K562 (cell line): ENCODE results near the gene ZNF581. TPM values are rescaled to one million over a fixed set of nuclear protein-coding genes. Genes with fewer than 3 reads are reported as not detected.
A peak's percentile ranks its signal among the peaks of the same experiment; 100 is the strongest.

ENCODE experiments used
- ATAC-seq: fragments of 200-7000 bp; cut with Tn5 transposase; 3 replicates; pipeline ENCODE4 v1.9.1; 2020; ENCODE audit warnings: moderate library complexity
- BruUV-seq: library from RNA; stranded (reverse); fragments of 400-500 nt; replicated peaks from 2 replicates; lab custom pipeline; 2021; lab: Mats Ljungman, UMichigan
- CTCF ChIA-PET: fragments of 300-600 bp; formaldehyde crosslinking; extraction: SDS; loops from one replicate; lab custom pipeline; 2021; ENCODE audit warnings: low intra/inter-chr PET ratio; lab: Yijun Ruan, JAX
- POLR2A ChIA-PET: fragments of 300-600, 350-650 bp; sonication (Branson Sonifier 250); formaldehyde crosslinking; extraction: SDS; loops from one replicate; lab custom pipeline; 2021; ENCODE audit warnings: antibody characterized with exemption, inconsistent platforms; lab: Yijun Ruan, JAX
- DNase-seq, 4 experiments: peaks; one replicate each; pipeline versions ENCODE4 v3.0.0 to v3.0.0-alpha.2; 2011 to 2018; ENCODE audit warnings: low spot score in 3 of 4, mixed read lengths in 3 of 4; ENCODE audit errors: extremely low read depth in 1 of 4
- FAIRE-seq: peaks from 2 replicates; lab custom pipeline; 2011; peaks lifted over from hg19 to GRCh38; lab: Jason Lieb, UNC
- H2AFZ ChIP-seq: 2 replicates; pipeline ENCODE4 v1.6.0; 2011; ENCODE audit warnings: low read depth, low read length, control low read depth, inconsistent platforms
- H3K27ac ChIP-seq: fragments of 200-600 bp; 3 replicates; pipeline ENCODE4 v1.8.0; 2011; ENCODE audit warnings: low read depth, mild to moderate bottlenecking, control low read depth, inconsistent platforms, low read length, moderate library complexity, mixed read lengths; ENCODE audit errors: extremely low read depth
- H3K27me3 ChIP-seq, 2 experiments: fragments of 300-600 bp in 1 of 2; 2 replicates in 1 of 2; 3 replicates in 1 of 2; pipeline versions ENCODE4 v1.6.0 to v1.8.0; 2011; ENCODE audit warnings: inconsistent platforms in 2 of 2, low read length in 2 of 2, mild to moderate bottlenecking in 1 of 2, mixed read lengths in 1 of 2, moderate library complexity in 1 of 2; ENCODE audit not compliant: control insufficient read depth in 2 of 2, insufficient read depth in 2 of 2
- H3K36me3 ChIP-seq: fragments of 300-600 bp; 3 replicates; pipeline ENCODE4 v1.8.0; 2011; ENCODE audit warnings: mild to moderate bottlenecking, low read length, inconsistent platforms; ENCODE audit not compliant: control insufficient read depth, insufficient read depth
- H3K4me1 ChIP-seq, 2 experiments: fragments of 200-600 bp in 1 of 2; replicated peaks in 1 of 2; 2 replicates in 1 of 2; 3 replicates in 1 of 2; pipeline versions ENCODE4 v1.5.1 to v1.8.0; 2011; ENCODE audit warnings: inconsistent platforms in 2 of 2, low read length in 2 of 2, mild to moderate bottlenecking in 1 of 2, mixed read lengths in 1 of 2, moderate library complexity in 1 of 2; ENCODE audit not compliant: control insufficient read depth in 2 of 2, insufficient read depth in 2 of 2
- H3K4me2 ChIP-seq: 2 replicates; pipeline ENCODE4 v1.6.1; 2011; ENCODE audit warnings: low read length, control low read depth, inconsistent platforms, mixed read lengths; ENCODE audit not compliant: insufficient read depth
- H3K4me3 ChIP-seq: fragments of 200-600 bp; sonication (generic), shearing (Covaris generic); 2 replicates; pipeline ENCODE4 v1.5.1; 2016; ENCODE audit warnings: control low read depth, inconsistent platforms
- H3K79me2 ChIP-seq: fragments of 200-600 bp; 3 replicates; pipeline ENCODE4 v1.8.0; 2011; ENCODE audit warnings: low read length, inconsistent platforms; ENCODE audit not compliant: control insufficient read depth, insufficient read depth
- H3K9ac ChIP-seq, 2 experiments: 2 replicates each; pipeline versions ENCODE4 v1.6.0 to v1.6.1; 2011; ENCODE audit warnings: low read depth in 2 of 2, low read length in 2 of 2, control low read depth in 1 of 2, inconsistent platforms in 1 of 2, mild to moderate bottlenecking in 1 of 2, mixed read lengths in 1 of 2; ENCODE audit not compliant: insufficient read depth in 1 of 2
- H3K9me1 ChIP-seq: one replicate; pipeline ENCODE4 v1.6.0; 2011; ENCODE audit warnings: inconsistent platforms, mild to moderate bottlenecking, low read length, moderate library complexity; ENCODE audit not compliant: control insufficient read depth, insufficient read depth
- H3K9me3 ChIP-seq: replicated peaks from 2 replicates; pipeline ENCODE4 v1.5.1; 2011; ENCODE audit warnings: low read depth, low read length, inconsistent platforms; ENCODE audit not compliant: control insufficient read depth, insufficient read depth
- H4K20me1 ChIP-seq: replicated peaks from 2 replicates; pipeline ENCODE4 v1.6.1; 2011; ENCODE audit warnings: low read length, inconsistent platforms, mixed read lengths; ENCODE audit not compliant: control insufficient read depth, insufficient read depth
- DIDO1 ChIP-seq: fragments of 450-650 bp; IDR thresholded peaks from 2 replicates; pipeline ENCODE4 v1.6.1; 2016; ENCODE audit warnings: low read depth, missing biosample characterization, missing genetic modification characterization
- MED1 ChIP-seq: sonication (generic); formaldehyde crosslinking; IDR thresholded peaks from 2 replicates; pipeline ENCODE4 v1.8.1; 2023; ENCODE audit warnings: missing genetic modification reagents, borderline replicate concordance
- NR3C1 ChIP-seq: sonication (generic); formaldehyde crosslinking; IDR thresholded peaks from 2 replicates; pipeline ENCODE4 v1.8.1; 2022; ENCODE audit warnings: missing genetic modification reagents
- SP1 ChIP-seq: sonication (generic); formaldehyde crosslinking; IDR thresholded peaks from 2 replicates; pipeline ENCODE4 v1.8.1; 2022; ENCODE audit warnings: mild to moderate bottlenecking, missing genetic modification reagents
- ZC3H4 ChIP-seq: sonication (generic); formaldehyde crosslinking; IDR thresholded peaks from 2 replicates; pipeline ENCODE4 v1.9.0; 2021; ENCODE audit warnings: missing genetic modification reagents, borderline replicate concordance
- WGBS: fragments of 100-300 bp; shearing (Covaris generic); methylation state at CpG from one replicate; pipeline ENCODE4 v1.1.6; 2016; ENCODE audit warnings: low coverage, mixed read lengths; ENCODE audit not compliant: insufficient coverage; ENCODE audit errors: missing lambda C conversion rate; 5-methylcytosine and 5-hydroxymethylcytosine counted together
- in situ Hi-C: fragments of 300-500 bp; cut with MboI; formaldehyde crosslinking; loops from 4 replicates; pipeline ENCODE4 v1.15.0; 2018; ENCODE audit warnings: inconsistent platforms, mixed read lengths
- intact Hi-C: fragments of 100-400 bp; cut with micrococcal nuclease; formaldehyde crosslinking; loops from 2 replicates; pipeline ENCODE4 v1.14.2; 2022
- polyA plus RNA-seq, 8 experiments: library from polyadenylated mRNA; depleted of rRNA in 4 of 8; stranded (reverse) in 5 of 8; unstranded in 3 of 8; fragments of >200 nt; fragmentation: Nextera tagmentation in 2 of 8; fragmentation: Illumina TruSeq in 1 of 8; extraction: Ambion mirVana in 2 of 8; extraction: Trizol in 1 of 8; gene quantifications; 2 replicates each; pipeline versions ENCODE4 v1.2.1 to v1.2.3, GENCODE V29; 2011 to 2014; ENCODE audit warnings: inconsistent platforms in 1 of 8, missing spikeins in 1 of 8
- total RNA-seq, 7 experiments: library from RNA; depleted of rRNA in 6 of 7; stranded (reverse); fragments of >200 nt in 6 of 7; fragmentation: Illumina TruSeq in 2 of 7; extraction: Trizol in 2 of 7; gene quantifications; 2 replicates each; pipeline versions ENCODE4 v1.2.1 to v1.2.3, GENCODE V29; 2011 to 2021; ENCODE audit warnings: low replicate concordance in 1 of 7
- TF ChIP-seq, protein P1 (sequence below), 2 experiments: fragments of 450-650 bp in 1 of 2; sonication (generic) in 1 of 2; formaldehyde crosslinking; conservative IDR thresholded peaks; 2 replicates each; pipeline versions ENCODE4 v1.4.0 to v1.8.1; 2020 to 2022; ENCODE audit warnings: mild to moderate bottlenecking in 1 of 2, missing genetic modification reagents in 1 of 2
- TF ChIP-seq, protein P2 (sequence below): fragments of 200-800 bp; sonication (Bioruptor generic); IDR thresholded peaks from 2 replicates; pipeline ENCODE4 v1.6.1; 2017; ENCODE audit warnings: missing genetic modification characterization, missing compliant biosample characterization
- TF ChIP-seq, protein P3 (sequence below): sonication (generic); formaldehyde crosslinking; IDR thresholded peaks from 2 replicates; pipeline ENCODE4 v1.5.0; 2020; ENCODE audit warnings: missing genetic modification reagents
- TF ChIP-seq, protein P4 (sequence below): fragments of 450-650 bp; formaldehyde crosslinking; IDR thresholded peaks from 2 replicates; pipeline ENCODE4 v1.4.0; 2020; ENCODE audit warnings: mild to moderate bottlenecking, moderate library complexity
- TF ChIP-seq, protein P5 (sequence below): sonication (generic); formaldehyde crosslinking; IDR thresholded peaks from 2 replicates; pipeline ENCODE4 v1.8.0; 2023; ENCODE audit warnings: missing genetic modification reagents, mild to moderate bottlenecking, borderline replicate concordance

ZNF581 gene
- total and polyA plus RNA-seq, 9 of the 15 experiments (the other 6 are each of a cell fraction or from before 2014, with no cell fraction given): 2.4 to 39.4 (median 15.4) TPM

DNA sequence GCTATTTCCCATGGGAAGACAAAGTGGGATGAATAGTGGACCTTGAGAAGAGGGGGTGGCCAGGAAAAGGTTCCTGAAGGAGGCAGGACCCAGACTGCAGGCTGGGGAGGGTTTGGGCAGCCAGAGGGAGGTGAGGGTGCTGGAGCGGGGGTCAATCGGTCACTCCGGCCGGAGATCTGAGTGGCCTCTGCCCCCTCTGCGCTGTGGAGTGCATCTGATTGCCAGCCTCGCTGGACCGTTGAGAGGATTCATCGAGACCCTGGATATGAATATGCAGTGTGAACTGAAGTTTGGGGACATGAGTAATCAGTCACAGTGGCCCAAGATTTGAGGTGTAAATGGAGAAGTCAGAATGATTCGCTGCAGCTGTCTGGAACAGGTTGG is 8.1 kb upstream of the ZNF581 start:
- Histone ChIP-seq H3K9ac (peak overlapping the region; percentile 98), H2AFZ (peak overlapping the region; percentile 91), H3K79me2 (peaks cover 49% of the 10 kb centered on the region), H3K4me3 (peak overlapping the region; percentile 88), H3K36me3 (peaks cover 11% of the 10 kb centered on the region; the same call in 2 of the 3 replicates), H3K4me2 (peak overlapping the region; percentile 98), H3K27me3 (no peaks in the 10 kb centered on the region), H3K9me1 (no peaks in the 10 kb centered on the region), H3K27ac (peak overlapping the region; percentile 92), H3K4me1 (peaks cover 24 to 37% of the 10 kb centered on the region in 2 experiments), H3K9me3 (0 out of 2 replicates have a peak, but pooled peaks cover 2% of the 10 kb centered on the region), H4K20me1 (no peaks in the 10 kb centered on the region)
- WGBS: 0% methylated on average over 9 of the region's 9 CpGs
- DNase-seq (no peak), FAIRE-seq (no peak), ATAC-seq (no peak)
- ChIA-PET CTCF (interaction anchor here (1.0 kb wide), 1 partner anchor 12 kb away, joined by 4 read pairs; the partner anchor contains the start of gene CCDC106), POLR2A (interaction anchor here (0.8 to 1.8 kb wide), 5 partner anchors 9 to 131 kb away, joined by 3 to 18 read pairs (median 3); partner anchors contain the start of gene ZNF784)
- TSS peak; percentile 69 for BruUV-seq
- intact Hi-C loops (loop anchor here (10.0 kb wide), 1 partner anchor 491 kb away; the partner anchor contains the start of gene TNNT1), in situ Hi-C loops (loop anchor here (5.0 to 25.0 kb wide), 4 partner anchors 177 to 761 kb away; partner anchors contain the start of genes FCAR, TNNT1 and ZSCAN5A)
- 0 out of 2 replicates have a peak, but pooled peaks have one; percentile 67 for TF ChIP-seq ZC3H4 (CRISPR knock-in tag)
- peak; percentile 2; the same call in 1 of the 2 replicates for TF ChIP-seq SP1
- no peak for TF ChIP-seq DIDO1 (tag)
- TF ChIP-seq, protein P1, sequence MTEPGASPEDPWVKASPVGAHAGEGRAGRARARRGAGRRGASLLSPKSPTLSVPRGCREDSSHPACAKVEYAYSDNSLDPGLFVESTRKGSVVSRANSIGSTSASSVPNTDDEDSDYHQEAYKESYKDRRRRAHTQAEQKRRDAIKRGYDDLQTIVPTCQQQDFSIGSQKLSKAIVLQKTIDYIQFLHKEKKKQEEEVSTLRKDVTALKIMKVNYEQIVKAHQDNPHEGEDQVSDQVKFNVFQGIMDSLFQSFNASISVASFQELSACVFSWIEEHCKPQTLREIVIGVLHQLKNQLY (CRISPR knock-in tag; conservative IDR thresholded peaks at IDR 0.05): 0 out of 4 replicates have a peak, but pooled peaks of 1 of the 2 experiments have one; percentile 8
- TF ChIP-seq, protein P2, sequence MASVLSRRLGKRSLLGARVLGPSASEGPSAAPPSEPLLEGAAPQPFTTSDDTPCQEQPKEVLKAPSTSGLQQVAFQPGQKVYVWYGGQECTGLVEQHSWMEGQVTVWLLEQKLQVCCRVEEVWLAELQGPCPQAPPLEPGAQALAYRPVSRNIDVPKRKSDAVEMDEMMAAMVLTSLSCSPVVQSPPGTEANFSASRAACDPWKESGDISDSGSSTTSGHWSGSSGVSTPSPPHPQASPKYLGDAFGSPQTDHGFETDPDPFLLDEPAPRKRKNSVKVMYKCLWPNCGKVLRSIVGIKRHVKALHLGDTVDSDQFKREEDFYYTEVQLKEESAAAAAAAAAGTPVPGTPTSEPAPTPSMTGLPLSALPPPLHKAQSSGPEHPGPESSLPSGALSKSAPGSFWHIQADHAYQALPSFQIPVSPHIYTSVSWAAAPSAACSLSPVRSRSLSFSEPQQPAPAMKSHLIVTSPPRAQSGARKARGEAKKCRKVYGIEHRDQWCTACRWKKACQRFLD (CRISPR knock-in tag): 0 out of 2 replicates have a peak, but pooled peaks have one; percentile 37
- TF ChIP-seq, protein P3, sequence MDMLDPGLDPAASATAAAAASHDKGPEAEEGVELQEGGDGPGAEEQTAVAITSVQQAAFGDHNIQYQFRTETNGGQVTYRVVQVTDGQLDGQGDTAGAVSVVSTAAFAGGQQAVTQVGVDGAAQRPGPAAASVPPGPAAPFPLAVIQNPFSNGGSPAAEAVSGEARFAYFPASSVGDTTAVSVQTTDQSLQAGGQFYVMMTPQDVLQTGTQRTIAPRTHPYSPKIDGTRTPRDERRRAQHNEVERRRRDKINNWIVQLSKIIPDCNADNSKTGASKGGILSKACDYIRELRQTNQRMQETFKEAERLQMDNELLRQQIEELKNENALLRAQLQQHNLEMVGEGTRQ (CRISPR knock-in tag): no peak
- peak; percentile 44; the same call in 1 of the 2 replicates for TF ChIP-seq NR3C1
- TF ChIP-seq, protein P4, sequence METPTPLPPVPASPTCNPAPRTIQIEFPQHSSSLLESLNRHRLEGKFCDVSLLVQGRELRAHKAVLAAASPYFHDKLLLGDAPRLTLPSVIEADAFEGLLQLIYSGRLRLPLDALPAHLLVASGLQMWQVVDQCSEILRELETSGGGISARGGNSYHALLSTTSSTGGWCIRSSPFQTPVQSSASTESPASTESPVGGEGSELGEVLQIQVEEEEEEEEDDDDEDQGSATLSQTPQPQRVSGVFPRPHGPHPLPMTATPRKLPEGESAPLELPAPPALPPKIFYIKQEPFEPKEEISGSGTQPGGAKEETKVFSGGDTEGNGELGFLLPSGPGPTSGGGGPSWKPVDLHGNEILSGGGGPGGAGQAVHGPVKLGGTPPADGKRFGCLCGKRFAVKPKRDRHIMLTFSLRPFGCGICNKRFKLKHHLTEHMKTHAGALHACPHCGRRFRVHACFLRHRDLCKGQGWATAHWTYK (CRISPR knock-in tag): 0 out of 2 replicates have a peak, but pooled peaks have one; percentile 10
- TF ChIP-seq, protein P5, sequence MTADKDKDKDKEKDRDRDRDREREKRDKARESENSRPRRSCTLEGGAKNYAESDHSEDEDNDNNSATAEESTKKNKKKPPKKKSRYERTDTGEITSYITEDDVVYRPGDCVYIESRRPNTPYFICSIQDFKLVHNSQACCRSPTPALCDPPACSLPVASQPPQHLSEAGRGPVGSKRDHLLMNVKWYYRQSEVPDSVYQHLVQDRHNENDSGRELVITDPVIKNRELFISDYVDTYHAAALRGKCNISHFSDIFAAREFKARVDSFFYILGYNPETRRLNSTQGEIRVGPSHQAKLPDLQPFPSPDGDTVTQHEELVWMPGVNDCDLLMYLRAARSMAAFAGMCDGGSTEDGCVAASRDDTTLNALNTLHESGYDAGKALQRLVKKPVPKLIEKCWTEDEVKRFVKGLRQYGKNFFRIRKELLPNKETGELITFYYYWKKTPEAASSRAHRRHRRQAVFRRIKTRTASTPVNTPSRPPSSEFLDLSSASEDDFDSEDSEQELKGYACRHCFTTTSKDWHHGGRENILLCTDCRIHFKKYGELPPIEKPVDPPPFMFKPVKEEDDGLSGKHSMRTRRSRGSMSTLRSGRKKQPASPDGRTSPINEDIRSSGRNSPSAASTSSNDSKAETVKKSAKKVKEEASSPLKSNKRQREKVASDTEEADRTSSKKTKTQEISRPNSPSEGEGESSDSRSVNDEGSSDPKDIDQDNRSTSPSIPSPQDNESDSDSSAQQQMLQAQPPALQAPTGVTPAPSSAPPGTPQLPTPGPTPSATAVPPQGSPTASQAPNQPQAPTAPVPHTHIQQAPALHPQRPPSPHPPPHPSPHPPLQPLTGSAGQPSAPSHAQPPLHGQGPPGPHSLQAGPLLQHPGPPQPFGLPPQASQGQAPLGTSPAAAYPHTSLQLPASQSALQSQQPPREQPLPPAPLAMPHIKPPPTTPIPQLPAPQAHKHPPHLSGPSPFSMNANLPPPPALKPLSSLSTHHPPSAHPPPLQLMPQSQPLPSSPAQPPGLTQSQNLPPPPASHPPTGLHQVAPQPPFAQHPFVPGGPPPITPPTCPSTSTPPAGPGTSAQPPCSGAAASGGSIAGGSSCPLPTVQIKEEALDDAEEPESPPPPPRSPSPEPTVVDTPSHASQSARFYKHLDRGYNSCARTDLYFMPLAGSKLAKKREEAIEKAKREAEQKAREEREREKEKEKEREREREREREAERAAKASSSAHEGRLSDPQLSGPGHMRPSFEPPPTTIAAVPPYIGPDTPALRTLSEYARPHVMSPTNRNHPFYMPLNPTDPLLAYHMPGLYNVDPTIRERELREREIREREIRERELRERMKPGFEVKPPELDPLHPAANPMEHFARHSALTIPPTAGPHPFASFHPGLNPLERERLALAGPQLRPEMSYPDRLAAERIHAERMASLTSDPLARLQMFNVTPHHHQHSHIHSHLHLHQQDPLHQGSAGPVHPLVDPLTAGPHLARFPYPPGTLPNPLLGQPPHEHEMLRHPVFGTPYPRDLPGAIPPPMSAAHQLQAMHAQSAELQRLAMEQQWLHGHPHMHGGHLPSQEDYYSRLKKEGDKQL: 0 out of 2 replicates have a peak, but pooled peaks have one; percentile 18
- TF ChIP-seq MED1: 0 out of 2 replicates have a peak, but pooled peaks have one; percentile 88
